VCaP (cell line): ENCODE results near the gene UNC119.

Source experiments
- H3K27ac ChIP-seq: fragments of 450-650 bp; 2 replicates; pipeline ENCODE4 v1.5.1; 2017
- CTCF ChIP-seq: fragments of 450-650 bp; conservative IDR thresholded peaks from 2 replicates; pipeline ENCODE4 v1.5.1; 2017; ENCODE audit warnings: mild to moderate bottlenecking, moderate library complexity

The UNC119 gene

DNA sequence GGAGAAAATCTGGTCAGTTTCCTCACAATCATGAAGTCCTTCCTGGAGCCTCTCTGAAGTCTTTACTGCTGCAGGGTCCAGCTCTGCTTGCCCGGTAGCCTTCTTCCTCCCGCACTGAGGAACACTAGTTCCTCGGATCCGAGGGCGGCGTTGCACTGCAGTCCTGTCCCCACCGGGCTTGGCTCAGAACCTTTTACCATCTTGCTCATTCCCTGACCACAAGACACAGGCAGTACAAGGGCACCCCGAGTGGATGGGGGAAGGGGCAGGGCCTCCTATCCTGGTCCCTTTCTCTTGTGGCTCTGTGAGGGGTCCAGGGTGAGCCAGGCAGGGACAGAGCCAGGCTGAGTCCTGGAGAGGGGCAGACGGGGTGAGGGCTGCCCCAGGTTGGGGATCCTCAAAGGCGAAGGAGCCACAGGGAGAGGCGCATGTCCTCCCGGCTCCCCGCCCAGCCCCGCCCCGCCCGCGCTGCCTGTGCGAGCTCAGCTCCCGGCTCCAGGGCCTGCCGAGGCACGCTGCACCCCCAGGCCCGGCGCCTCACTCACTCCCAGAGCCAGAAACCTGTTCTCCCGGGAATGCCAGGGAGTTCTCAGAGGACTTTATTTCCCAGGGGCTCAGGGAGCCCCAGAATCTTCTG lies 44.7 kb downstream of the UNC119 start:
- TF ChIP-seq CTCF = no peak
- no peak overlapping the region for H3K27ac ChIP-seq

DNA sequence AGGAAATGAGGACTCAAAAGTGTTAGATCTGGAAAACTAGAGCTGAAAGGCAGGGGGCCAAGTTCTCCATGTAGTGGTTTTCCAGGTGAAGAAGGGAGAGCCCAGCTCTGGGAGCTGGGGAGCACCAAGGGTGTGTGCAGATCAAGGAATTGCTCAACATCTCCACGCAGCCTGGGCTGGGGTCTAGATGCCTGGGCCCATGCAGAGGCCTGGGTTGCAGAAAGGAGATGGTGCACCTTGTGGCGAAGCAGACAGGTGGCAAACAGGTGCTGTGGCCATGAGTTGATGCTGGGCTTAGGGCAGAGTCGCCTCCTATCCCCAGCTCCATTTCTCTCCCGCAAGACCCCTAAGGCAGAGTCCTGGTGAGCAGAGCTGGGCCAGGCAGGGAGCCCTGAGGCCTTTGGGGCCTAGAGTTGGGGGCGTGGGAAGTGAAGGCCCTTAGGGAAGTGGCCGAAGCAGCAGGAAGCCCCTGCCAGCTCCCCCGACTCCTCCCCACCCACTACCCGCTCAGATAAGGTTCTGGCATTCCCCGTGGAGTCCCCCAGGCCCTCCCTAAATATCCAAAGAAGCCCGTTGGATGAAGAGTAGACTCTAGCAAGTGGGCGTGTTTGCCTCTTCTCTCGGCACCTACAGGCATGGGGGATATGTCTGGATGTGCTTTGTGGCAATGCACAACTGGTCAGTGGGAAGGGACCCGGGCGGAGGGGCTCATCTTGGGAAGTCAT lies 45.5 kb downstream of the UNC119 start:
- no peak for TF ChIP-seq CTCF
- no peak overlapping the region for H3K27ac ChIP-seq

DNA sequence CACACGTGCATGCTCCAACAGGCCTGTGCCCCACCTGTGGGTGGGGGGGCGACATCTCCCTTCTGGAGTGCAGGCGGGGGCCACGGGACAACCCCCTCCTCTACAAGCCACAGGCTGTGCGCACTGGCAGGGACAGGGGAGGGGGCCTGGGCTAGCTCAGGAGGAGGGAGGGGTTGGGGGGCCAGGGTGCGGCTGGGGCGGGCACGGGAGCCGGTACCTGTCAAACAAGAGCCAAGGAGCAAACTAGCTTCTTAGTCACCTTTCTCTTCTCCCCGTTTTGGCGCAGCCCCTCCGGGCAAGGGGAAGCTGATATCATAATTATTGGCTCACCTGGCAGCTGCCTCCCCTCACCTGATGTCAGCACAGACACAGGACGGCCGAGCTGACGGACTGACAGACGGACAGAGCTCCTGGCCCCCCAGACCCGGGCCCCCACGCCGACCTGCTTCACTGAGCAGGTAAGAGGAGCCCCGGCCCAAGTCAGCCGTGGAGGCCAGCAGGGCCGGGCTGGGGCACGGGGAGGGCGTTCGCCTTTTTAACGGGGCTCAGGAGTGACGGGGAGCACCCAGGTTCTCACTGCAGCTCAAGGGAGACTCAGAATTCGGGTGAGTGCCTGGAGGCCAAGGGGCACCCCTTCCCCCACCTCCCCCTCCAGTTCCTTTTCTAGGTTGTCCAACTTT lies 46.3 kb downstream of the UNC119 start, which contains the start of gene FOXN1:
Gene FOXN1, plus strand, starts transcription at position 363 of the 680 bp plus-strand sequence. CDS start 17,622 bp downstream, outside the sequence.
- H3K27ac ChIP-seq = no peak within 1 kb of the TSS
- no peak for TF ChIP-seq CTCF

DNA sequence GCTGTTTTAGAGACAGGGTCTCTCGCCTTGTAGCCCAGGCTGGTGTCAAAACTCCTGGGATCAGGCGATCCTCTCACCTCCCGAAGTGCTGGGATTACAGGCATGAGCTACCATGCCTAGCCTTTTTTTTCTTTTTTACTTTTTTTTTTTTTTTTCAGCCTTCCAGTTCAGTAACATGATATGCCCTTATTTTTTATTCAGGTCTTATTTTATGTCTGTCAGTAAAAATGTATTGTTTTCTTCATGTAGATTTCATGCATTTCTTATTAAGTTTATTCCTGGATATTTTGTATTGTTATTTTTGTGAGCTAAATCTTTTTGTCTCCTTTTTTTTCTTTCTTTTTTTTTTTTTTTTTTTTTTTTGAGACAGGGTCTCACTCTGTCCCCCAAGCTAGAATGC lies 49.0 kb downstream of the UNC119 start:
- H3K27ac ChIP-seq = no peak overlapping the region
- no peak for TF ChIP-seq CTCF

GRCh38 chr17:28501421-28502284 lies 50.8 kb downstream of the UNC119 start:
- peak overlapping the region; percentile 98; the same call in 1 of the 2 replicates for H3K27ac ChIP-seq
- no peak for TF ChIP-seq CTCF

GRCh38 chr17:28500712-28501379 lies 51.6 kb downstream of the UNC119 start:
- TF ChIP-seq CTCF = no peak
- H3K27ac ChIP-seq = peak overlapping the region; percentile 98; the same call in 1 of the 2 replicates
